ENCODE results near the gene JMJD7.

Gene JMJD7

GRCh38 chr15:41853831-41854230 lies 25.9 kb downstream of the JMJD7 start:
- no peak for TF ChIP-seq POU6F1 (CRISPR knock-in tag; IDR thresholded peaks at IDR 0.05; ENCODE audit: borderline replicate concordance, low read depth)
- TF ChIP-seq SNAI2 (CRISPR knock-in tag; IDR thresholded peaks at IDR 0.05) = no peak
- no peak for TF ChIP-seq ZNF70 (CRISPR knock-in tag; IDR thresholded peaks at IDR 0.05)
- no peak for TF ChIP-seq ZFP3 (CRISPR knock-in tag; IDR thresholded peaks at IDR 0.05)
- TF ChIP-seq TSHZ2 (CRISPR knock-in tag; IDR thresholded peaks at IDR 0.05) = no peak
- no peak for TF ChIP-seq ZFP30 (CRISPR knock-in tag; IDR thresholded peaks at IDR 0.05)
- no peak for TF ChIP-seq ZNF565 (CRISPR knock-in tag; conservative IDR thresholded peaks at IDR 0.05; ENCODE audit: low read depth)
- TF ChIP-seq ESRRG (CRISPR knock-in tag; IDR thresholded peaks at IDR 0.05) = no peak
- no peak for TF ChIP-seq TCF4 (CRISPR knock-in tag; IDR thresholded peaks at IDR 0.05; ENCODE audit: borderline replicate concordance)
- TF ChIP-seq PPARA (CRISPR knock-in tag; IDR thresholded peaks at IDR 0.05; ENCODE audit: borderline replicate concordance) = no peak
- no peak for TF ChIP-seq CREB5 (CRISPR knock-in tag; IDR thresholded peaks at IDR 0.05; ENCODE audit: low read depth)
- no peak for TF ChIP-seq TOX (CRISPR knock-in tag; IDR thresholded peaks at IDR 0.05; ENCODE audit: borderline replicate concordance)
- TF ChIP-seq ZNF8 (CRISPR knock-in tag; IDR thresholded peaks at IDR 0.05) = no peak
- ATAC-seq = no peak

GRCh38 chr15:41854443-41854842 lies 26.6 kb downstream of the JMJD7 start:
- TF ChIP-seq CSDC2 (CRISPR knock-in tag; IDR thresholded peaks at IDR 0.05) (no peak), ZC3H10 (CRISPR knock-in tag; IDR thresholded peaks at IDR 0.05) (no peak), CSRNP3 (CRISPR knock-in tag; IDR thresholded peaks at IDR 0.05) (no peak), ZFP30 (CRISPR knock-in tag; IDR thresholded peaks at IDR 0.05) (no peak), ZNF565 (CRISPR knock-in tag; conservative IDR thresholded peaks at IDR 0.05; ENCODE audit: low read depth) (no peak), RARB (CRISPR knock-in tag; IDR thresholded peaks at IDR 0.05) (no peak), GLIS3 (CRISPR knock-in tag; IDR thresholded peaks at IDR 0.05) (no peak), ZNF8 (CRISPR knock-in tag; IDR thresholded peaks at IDR 0.05) (no peak), ZFP3 (CRISPR knock-in tag; IDR thresholded peaks at IDR 0.05) (no peak)
- no peak for ATAC-seq

GRCh38 chr15:41855261-41855961 lies 27.5 kb downstream of the JMJD7 start:
- ATAC-seq = no peak
- TF ChIP-seq CREB5 (CRISPR knock-in tag; IDR thresholded peaks at IDR 0.05; ENCODE audit: low read depth) (no peak), ZNF8 (CRISPR knock-in tag; IDR thresholded peaks at IDR 0.05) (no peak), POU6F1 (CRISPR knock-in tag; IDR thresholded peaks at IDR 0.05; ENCODE audit: borderline replicate concordance, low read depth) (no peak), ZC3H10 (CRISPR knock-in tag; IDR thresholded peaks at IDR 0.05) (no peak), TSHZ2 (CRISPR knock-in tag; IDR thresholded peaks at IDR 0.05) (no peak), ESRRG (CRISPR knock-in tag; IDR thresholded peaks at IDR 0.05) (no peak), ZFP3 (CRISPR knock-in tag; IDR thresholded peaks at IDR 0.05) (no peak), TOX (CRISPR knock-in tag; IDR thresholded peaks at IDR 0.05; ENCODE audit: borderline replicate concordance) (no peak), ARNTL (CRISPR knock-in tag; IDR thresholded peaks at IDR 0.05; ENCODE audit: borderline replicate concordance, low read depth) (no peak), SNAI2 (CRISPR knock-in tag; IDR thresholded peaks at IDR 0.05) (no peak), PATZ1 (CRISPR knock-in tag; IDR thresholded peaks at IDR 0.05; ENCODE audit: borderline replicate concordance) (no peak), ZFP30 (CRISPR knock-in tag; IDR thresholded peaks at IDR 0.05) (no peak)
